ENCODE data around the gene FMO5. TPM values are rescaled to one million over a fixed set of nuclear protein-coding genes. Genes with fewer than 3 reads are reported as not detected.

Gene FMO5, protein sequence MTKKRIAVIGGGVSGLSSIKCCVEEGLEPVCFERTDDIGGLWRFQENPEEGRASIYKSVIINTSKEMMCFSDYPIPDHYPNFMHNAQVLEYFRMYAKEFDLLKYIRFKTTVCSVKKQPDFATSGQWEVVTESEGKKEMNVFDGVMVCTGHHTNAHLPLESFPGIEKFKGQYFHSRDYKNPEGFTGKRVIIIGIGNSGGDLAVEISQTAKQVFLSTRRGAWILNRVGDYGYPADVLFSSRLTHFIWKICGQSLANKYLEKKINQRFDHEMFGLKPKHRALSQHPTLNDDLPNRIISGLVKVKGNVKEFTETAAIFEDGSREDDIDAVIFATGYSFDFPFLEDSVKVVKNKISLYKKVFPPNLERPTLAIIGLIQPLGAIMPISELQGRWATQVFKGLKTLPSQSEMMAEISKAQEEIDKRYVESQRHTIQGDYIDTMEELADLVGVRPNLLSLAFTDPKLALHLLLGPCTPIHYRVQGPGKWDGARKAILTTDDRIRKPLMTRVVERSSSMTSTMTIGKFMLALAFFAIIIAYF
- total RNA-seq = 1 to 10 TPM; 2.9 to 5.8 TPM
- polyA plus RNA-seq = 10 to 100 TPM in 1 of 2 donors, 1 to 10 TPM in 1; 8.6 to 20.3 TPM
- long read RNA-seq, donor 1, partial matches to known transcripts = 0 of 16 reads
- long read RNA-seq, donor 1, other reads (novel, unspliced or antisense) = 11 of 16 reads
- long read RNA-seq, donor 2, partial matches to known transcripts = 1 of 3 reads
- long read RNA-seq, donor 2, other reads (novel, unspliced or antisense) = 1 of 3 reads

DNA sequence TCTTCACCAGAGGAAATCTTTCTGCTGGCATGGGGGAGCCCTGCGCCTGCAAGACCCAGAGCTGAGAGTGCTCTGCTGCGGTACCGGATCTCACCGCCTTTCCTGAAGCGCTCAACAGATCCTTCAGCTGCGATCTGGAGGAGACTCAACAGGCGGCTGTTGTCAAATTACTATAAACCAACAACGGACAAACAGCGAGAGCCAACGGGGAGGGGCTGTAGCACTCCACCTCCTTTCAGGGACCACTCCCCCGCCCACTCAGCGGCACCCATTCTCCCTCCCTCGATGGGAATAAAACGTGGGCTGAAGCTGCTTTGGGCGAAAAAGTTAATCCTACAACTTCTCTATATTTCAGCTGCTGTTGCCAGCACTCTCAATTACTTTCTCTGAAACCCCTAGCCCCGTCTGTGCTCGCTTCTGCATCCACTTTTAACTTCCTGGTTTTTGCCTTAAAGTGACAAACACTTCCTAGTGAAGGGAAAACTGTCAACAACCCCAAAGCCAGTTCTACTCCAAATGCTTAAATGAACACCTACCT is at the start of gene FMO5:
TSS of gene FMO5 (minus strand) at position 147 of the 538 bp plus-strand sequence. CDS start 310 bp downstream, outside the sequence.
- DNase-seq (peak; percentile 81 to 87), ATAC-seq (ENCODE audit: low FRiP score) (peak; percentile 86)
- Histone ChIP-seq H3K27ac (ENCODE audit: low read depth in 1 of 2, low read length in 2 of 2) (peak within 1 kb of the TSS in 1 of 2 donors; percentile 42), H3K4me1 (ENCODE audit: control insufficient read depth in 1 of 2, insufficient read depth in 2 of 2, low read length in 2 of 2) (no peaks in the 10 kb centered on the region), H3K36me3 (ENCODE audit: control insufficient read depth in 1 of 2, insufficient read depth in 2 of 2, low read length in 1 of 2) (no peaks in the 10 kb centered on the region), H3K9me3 (ENCODE audit: control insufficient read depth, low read length) (no peaks in the 10 kb centered on the region), H3K27me3 (ENCODE audit: control insufficient read depth in 1 of 2, insufficient read depth in 2 of 2, low read length in 1 of 2) (no peaks in the 10 kb centered on the region), H3K4me3 (ENCODE audit: low read length in 2 of 2) (peak within 1 kb of the TSS; percentile 95 to 98)
- 0 to 1% methylated on average over 17 of the region's 17 CpGs for WGBS, 2 donors
- intact Hi-C loops (cut with DNase I) = no loop called here

DNA sequence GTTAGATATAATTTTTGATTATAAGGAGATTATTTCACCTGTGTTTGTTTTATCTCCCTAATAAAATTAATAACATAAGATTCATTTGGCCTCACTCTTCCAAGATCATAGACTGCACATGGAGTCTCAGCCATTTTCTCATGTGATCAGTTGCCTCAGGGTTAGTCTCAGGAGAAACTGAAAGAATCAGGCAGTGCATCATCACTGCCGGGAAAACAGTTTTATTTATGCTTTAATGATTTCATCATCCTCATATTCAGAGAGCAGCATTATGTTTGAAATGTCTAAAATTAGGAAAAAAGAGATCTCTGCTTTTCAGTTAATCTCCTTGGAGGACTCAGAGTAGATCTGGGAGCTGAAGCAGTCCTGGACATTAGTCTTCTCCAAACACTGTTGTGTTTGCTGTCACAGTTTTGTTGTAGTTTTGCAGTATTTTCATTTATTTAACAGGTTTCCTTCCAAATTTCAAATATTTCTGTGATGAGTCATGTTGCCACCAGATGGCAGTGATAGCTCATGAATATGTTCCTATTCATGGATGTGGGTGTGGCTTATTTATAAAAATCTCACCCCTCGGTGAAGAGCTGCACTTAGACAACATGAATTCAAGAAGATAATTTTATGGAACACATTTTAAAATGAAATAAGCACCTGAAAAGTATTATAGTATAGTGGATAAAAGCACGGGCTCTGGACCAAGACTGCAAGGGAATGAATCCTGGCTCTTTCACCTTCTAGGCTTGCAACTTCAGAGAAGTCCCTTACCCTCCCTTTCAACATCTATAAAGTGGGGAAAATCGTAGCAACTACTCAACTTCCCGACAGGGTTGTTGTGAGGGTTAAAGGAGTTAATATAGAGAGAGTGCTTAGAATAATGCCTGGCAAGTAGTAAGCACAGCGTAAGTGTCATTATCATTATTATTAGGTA is 48.5 kb upstream of the FMO5 start:
- WGBS, 2 donors = 29 to 31% methylated on average over 6 of the region's 6 CpGs

DNA sequence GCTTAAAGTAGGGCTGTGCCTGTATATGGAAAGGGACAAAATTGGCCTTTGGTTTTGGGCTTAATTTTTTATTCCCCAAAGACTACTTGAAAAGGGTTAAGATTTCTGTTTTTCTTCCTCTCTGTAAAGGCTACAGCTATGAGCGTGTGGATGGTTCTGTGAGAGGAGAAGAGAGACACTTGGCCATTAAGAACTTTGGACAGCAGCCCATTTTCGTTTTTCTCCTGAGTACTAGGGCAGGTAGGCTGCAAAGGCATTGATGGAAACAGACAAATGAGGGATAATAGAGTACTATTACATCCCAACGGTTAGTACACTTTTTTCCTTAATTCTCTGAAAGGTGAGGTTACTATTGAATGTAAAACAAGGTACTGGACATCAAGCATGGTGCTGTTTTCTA is 46.9 kb upstream of the FMO5 start:
- H3K9me3 ChIP-seq (ENCODE audit: control insufficient read depth, low read length) = no peaks in the 10 kb centered on the region
- ATAC-seq (ENCODE audit: low FRiP score) = no peak
- DNase-seq = no peak
- H3K27me3 ChIP-seq (ENCODE audit: control insufficient read depth in 1 of 2, insufficient read depth in 2 of 2, low read length in 1 of 2) = no peaks in the 10 kb centered on the region
- peaks cover 11 to 13% of the 10 kb centered on the region in 2 donors for H3K36me3 ChIP-seq (ENCODE audit: control insufficient read depth in 1 of 2, insufficient read depth in 2 of 2, low read length in 1 of 2)
- no peak overlapping the region for H3K27ac ChIP-seq (ENCODE audit: low read depth in 1 of 2, low read length in 2 of 2)
- intact Hi-C loops (cut with DNase I) = loop anchor here (5.0 to 10.0 kb wide), 2 partner anchors 120 to 353 kb away; no protein-coding TSS in a partner anchor
- H3K4me1 ChIP-seq (ENCODE audit: control insufficient read depth in 1 of 2, insufficient read depth in 2 of 2, low read length in 2 of 2) = no peaks in the 10 kb centered on the region
- H3K4me3 ChIP-seq (ENCODE audit: low read length in 2 of 2) = no peak overlapping the region
- 66 to 68% methylated on average over 3 of the region's 3 CpGs for WGBS, 2 donors

More for the DNA sequence above, 48.5 kb upstream of the FMO5 start:
- H3K4me3 ChIP-seq (ENCODE audit: low read length in 2 of 2) = no peak overlapping the region
- H3K4me1 ChIP-seq (ENCODE audit: control insufficient read depth in 1 of 2, insufficient read depth in 2 of 2, low read length in 2 of 2) = no peaks in the 10 kb centered on the region
- no peak overlapping the region for H3K27ac ChIP-seq (ENCODE audit: low read depth in 1 of 2, low read length in 2 of 2)
- intact Hi-C loops (cut with DNase I) = loop anchor here (2.0 to 10.0 kb wide), 3 partner anchors 115 to 351 kb away; no protein-coding TSS in a partner anchor
- H3K27me3 ChIP-seq (ENCODE audit: control insufficient read depth in 1 of 2, insufficient read depth in 2 of 2, low read length in 1 of 2) = no peaks in the 10 kb centered on the region
- peaks cover 8 to 9% of the 10 kb centered on the region in 2 donors for H3K36me3 ChIP-seq (ENCODE audit: control insufficient read depth in 1 of 2, insufficient read depth in 2 of 2, low read length in 1 of 2)
- no peaks in the 10 kb centered on the region for H3K9me3 ChIP-seq (ENCODE audit: control insufficient read depth, low read length)
- no peak for DNase-seq
- ATAC-seq (ENCODE audit: low FRiP score) = peak; percentile 86

DNA sequence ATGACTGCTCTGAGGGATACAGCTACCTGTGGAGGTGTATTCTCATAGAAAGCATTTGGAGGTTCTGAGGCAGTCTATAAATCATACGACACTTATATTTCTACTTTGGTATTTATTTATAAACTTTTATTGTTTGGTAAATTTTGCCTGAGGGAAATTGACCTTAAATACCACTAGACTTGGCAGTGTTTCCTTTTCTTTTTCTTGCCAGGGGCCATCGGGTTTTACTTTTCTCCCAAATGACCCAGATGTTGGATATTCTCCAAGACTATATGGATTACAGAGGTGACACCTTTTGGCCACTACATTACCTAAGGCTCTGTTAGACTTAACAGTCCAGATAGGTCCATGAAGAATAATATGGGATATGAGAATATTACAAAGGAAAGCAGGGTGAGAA is 45.6 kb upstream of the FMO5 start:
- peaks cover 6 to 8% of the 10 kb centered on the region in 2 donors for H3K36me3 ChIP-seq (ENCODE audit: control insufficient read depth in 1 of 2, insufficient read depth in 2 of 2, low read length in 1 of 2)
- H3K27ac ChIP-seq (ENCODE audit: low read depth in 1 of 2, low read length in 2 of 2) = no peak overlapping the region
- ATAC-seq (ENCODE audit: low FRiP score) (no peak), DNase-seq (no peak)
- H3K4me1 ChIP-seq (ENCODE audit: control insufficient read depth in 1 of 2, insufficient read depth in 2 of 2, low read length in 2 of 2) = no peaks in the 10 kb centered on the region
- no peak overlapping the region for H3K4me3 ChIP-seq (ENCODE audit: low read length in 2 of 2)
- H3K27me3 ChIP-seq (ENCODE audit: control insufficient read depth in 1 of 2, insufficient read depth in 2 of 2, low read length in 1 of 2) = no peaks in the 10 kb centered on the region
- intact Hi-C loops (cut with DNase I) = loop anchor here (5.0 to 10.0 kb wide), 2 partner anchors 122 to 354 kb away; no protein-coding TSS in a partner anchor
- H3K9me3 ChIP-seq (ENCODE audit: control insufficient read depth, low read length) = peaks cover 1% of the 10 kb centered on the region
- 43 to 52% methylated on average over 2 of the region's 2 CpGs for WGBS, 2 donors

DNA sequence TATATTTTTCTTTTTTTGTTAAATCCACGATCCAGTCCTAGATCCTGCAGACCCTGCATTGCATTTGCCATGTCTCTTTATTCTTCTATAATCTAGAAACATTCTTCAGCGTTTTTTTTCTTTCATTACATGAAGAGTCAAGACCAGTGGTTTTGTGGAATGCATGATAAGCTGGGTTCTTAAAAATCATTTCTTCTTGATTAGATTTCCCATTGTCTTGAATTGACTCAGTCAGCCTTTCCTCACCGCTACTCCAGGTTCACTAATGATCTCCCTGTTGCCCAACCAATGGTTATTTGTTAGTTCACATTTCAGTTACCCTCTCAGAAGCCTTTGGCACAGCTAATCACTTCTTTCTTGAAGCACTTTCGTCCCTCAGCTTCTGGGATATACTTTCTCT is 42.6 kb upstream of the FMO5 start:
- H3K27me3 ChIP-seq (ENCODE audit: control insufficient read depth in 1 of 2, insufficient read depth in 2 of 2, low read length in 1 of 2) = no peaks in the 10 kb centered on the region
- no peak overlapping the region for H3K27ac ChIP-seq (ENCODE audit: low read depth in 1 of 2, low read length in 2 of 2)
- H3K4me3 ChIP-seq (ENCODE audit: low read length in 2 of 2) = no peak overlapping the region
- WGBS, 2 donors = 92 to 96% methylated on average over 4 of the region's 4 CpGs
- no peak for ATAC-seq (ENCODE audit: low FRiP score)
- peaks cover 6 to 12% of the 10 kb centered on the region in 2 donors for H3K36me3 ChIP-seq (ENCODE audit: control insufficient read depth in 1 of 2, insufficient read depth in 2 of 2, low read length in 1 of 2)
- H3K4me1 ChIP-seq (ENCODE audit: control insufficient read depth in 1 of 2, insufficient read depth in 2 of 2, low read length in 2 of 2) = no peaks in the 10 kb centered on the region
- peaks cover 1% of the 10 kb centered on the region for H3K9me3 ChIP-seq (ENCODE audit: control insufficient read depth, low read length)
- intact Hi-C loops (cut with DNase I) = no loop called here
- DNase-seq = no peak

DNA sequence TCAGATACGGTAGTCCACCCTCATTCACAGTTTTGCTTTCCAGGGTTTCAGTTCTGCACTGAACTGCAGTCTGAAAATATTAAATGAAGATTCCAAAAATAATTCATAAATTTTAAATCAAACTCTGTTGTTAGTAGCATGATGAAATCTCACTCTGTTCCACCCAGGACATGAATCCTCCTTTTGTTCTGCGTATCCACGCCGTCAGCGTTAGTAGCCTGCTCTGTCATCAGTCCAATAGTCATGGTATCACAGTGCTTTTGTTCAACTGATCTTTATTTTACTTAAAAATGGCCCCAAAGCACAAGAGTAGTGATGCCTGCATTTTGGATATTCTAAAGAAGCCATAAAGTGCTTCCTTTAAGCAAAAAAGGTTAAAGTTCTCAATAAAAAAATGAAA is 41.2 kb upstream of the FMO5 start:
- 97 to 98% methylated on average over 5 of the region's 5 CpGs for WGBS, 2 donors
- Histone ChIP-seq H3K4me3 (ENCODE audit: low read length in 2 of 2) (no peak overlapping the region), H3K9me3 (ENCODE audit: control insufficient read depth, low read length) (peaks cover 1% of the 10 kb centered on the region), H3K4me1 (ENCODE audit: control insufficient read depth in 1 of 2, insufficient read depth in 2 of 2, low read length in 2 of 2) (no peaks in the 10 kb centered on the region), H3K27ac (ENCODE audit: low read depth in 1 of 2, low read length in 2 of 2) (no peak overlapping the region), H3K27me3 (ENCODE audit: control insufficient read depth in 1 of 2, insufficient read depth in 2 of 2, low read length in 1 of 2) (no peaks in the 10 kb centered on the region), H3K36me3 (ENCODE audit: control insufficient read depth in 1 of 2, insufficient read depth in 2 of 2, low read length in 1 of 2) (peaks cover 6 to 12% of the 10 kb centered on the region in 2 donors)
- intact Hi-C loops (cut with DNase I) = no loop called here
- no peak for ATAC-seq (ENCODE audit: low FRiP score)
- DNase-seq = no peak

DNA sequence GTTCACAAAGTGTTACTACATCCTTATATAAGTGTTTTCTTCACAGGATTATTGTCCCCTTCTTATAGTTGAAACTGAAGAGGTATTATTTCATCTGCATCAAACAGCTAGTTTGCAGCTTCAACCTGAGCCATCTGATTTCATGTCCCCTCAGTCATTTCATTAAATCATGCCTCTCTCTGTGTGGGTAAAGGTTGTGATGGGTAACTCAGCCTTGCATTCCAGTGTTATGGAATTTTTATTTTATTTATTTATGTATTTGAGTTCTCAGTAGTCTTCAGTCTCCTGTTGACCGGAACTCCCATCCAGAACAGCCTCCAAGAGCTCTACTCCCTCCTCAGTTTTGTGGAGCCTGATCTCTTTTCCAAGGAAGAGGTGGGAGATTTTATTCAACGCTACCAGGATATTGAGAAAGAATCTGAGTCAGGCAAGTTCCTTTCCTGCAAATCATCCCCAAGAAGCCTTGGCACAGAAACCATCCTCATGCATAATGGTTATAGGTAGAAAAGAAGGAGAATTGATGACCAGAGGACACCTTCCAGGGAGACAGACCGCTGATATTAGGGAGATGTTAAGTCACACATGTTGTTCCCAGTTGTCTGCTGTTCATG is 39.1 kb upstream of the FMO5 start:
- peaks cover 1% of the 10 kb centered on the region for H3K9me3 ChIP-seq (ENCODE audit: control insufficient read depth, low read length)
- intact Hi-C loops (cut with DNase I) = no loop called here
- no peaks in the 10 kb centered on the region for H3K27me3 ChIP-seq (ENCODE audit: control insufficient read depth in 1 of 2, insufficient read depth in 2 of 2, low read length in 1 of 2)
- WGBS, 2 donors = 85 to 88% methylated on average over 3 of the region's 3 CpGs
- no peak overlapping the region for H3K27ac ChIP-seq (ENCODE audit: low read depth in 1 of 2, low read length in 2 of 2)
- no peak for DNase-seq
- ATAC-seq (ENCODE audit: low FRiP score) = no peak
- H3K4me3 ChIP-seq (ENCODE audit: low read length in 2 of 2) = no peak overlapping the region
- H3K36me3 ChIP-seq (ENCODE audit: control insufficient read depth in 1 of 2, insufficient read depth in 2 of 2, low read length in 1 of 2) = peaks cover 6 to 12% of the 10 kb centered on the region in 2 donors
- H3K4me1 ChIP-seq (ENCODE audit: control insufficient read depth in 1 of 2, insufficient read depth in 2 of 2, low read length in 2 of 2) = no peaks in the 10 kb centered on the region
